BJ (cell line): Measurements from ENCODE around the gene BCKDHB. TPM values are rescaled to one million over a fixed set of nuclear protein-coding genes. Genes with fewer than 3 reads are reported as not detected.
A peak's percentile ranks its signal among the peaks of the same experiment; 100 is the strongest.

Experiments
- CTCF ChIA-PET: fragments of 350-600 bp; formaldehyde crosslinking; extraction: SDS; loops from one replicate; lab custom pipeline; 2021; ENCODE audit warnings: antibody characterized with exemption, inconsistent platforms; lab: Yijun Ruan, JAX
- POLR2A ChIA-PET: fragments of 300-600 bp; sonication (Branson Sonifier 250); formaldehyde crosslinking; extraction: SDS; loops from one replicate; lab custom pipeline; 2021; ENCODE audit warnings: antibody characterized with exemption; lab: Charles Lee
- DNase-seq: peaks from one replicate; pipeline ENCODE4 v3.0.0-alpha.2; 2011; ENCODE audit warnings: low read depth
- H3K27me3 ChIP-seq: 2 replicates; pipeline ENCODE4 v1.6.0; 2011; ENCODE audit warnings: low read length; ENCODE audit not compliant: control insufficient read depth, insufficient read depth
- H3K36me3 ChIP-seq: 2 replicates; pipeline ENCODE4 v1.5.1; 2011; ENCODE audit warnings: low read length; ENCODE audit not compliant: control insufficient read depth, insufficient read depth
- H3K4me3 ChIP-seq: 2 replicates; pipeline ENCODE4 v1.5.1; 2011; ENCODE audit warnings: low read depth, mild to moderate bottlenecking, control low read depth, low read length
- CTCF ChIP-seq: IDR thresholded peaks from 2 replicates; pipeline ENCODE4 v1.5.1; 2011; ENCODE audit warnings: low read depth, mild to moderate bottlenecking, control low read depth, inconsistent platforms, low read length, moderate library complexity; ENCODE audit not compliant: insufficient read depth
- polyA plus RNA-seq: library from polyadenylated mRNA; depleted of rRNA; stranded (reverse); fragments of >200 nt; gene quantifications from 2 replicates; pipeline ENCODE4 v1.2.3, GENCODE V29; 2011

The BCKDHB gene
- polyA plus RNA-seq, 1 experiment, result 8.0 TPM

- no peak overlapping the region for H3K4me3 ChIP-seq
- CTCF ChIA-PET, result no interaction called here
- POLR2A ChIA-PET, result no interaction called here
Measured at GRCh38 chr6:80134065-80134464, 27.6 kb downstream of the BCKDHB start.

GRCh38 chr6:80142586-80142985 is 36.1 kb downstream of the BCKDHB start:
- ChIA-PET POLR2A (interaction anchor here (0.6 kb wide), 1 partner anchor 749 kb away, joined by 4 read pairs; no protein-coding TSS in a partner anchor), CTCF (no interaction called here)
- Histone ChIP-seq H3K27me3 (no peaks in the 10 kb centered on the region), H3K36me3 (no peaks in the 10 kb centered on the region), H3K4me3 (no peak overlapping the region)
- DNase-seq, result no peak
- no peak for TF ChIP-seq CTCF

More at GRCh38 chr6:80134065-80134464, 27.6 kb downstream of the BCKDHB start:
- no peaks in the 10 kb centered on the region for H3K36me3 ChIP-seq
- no peaks in the 10 kb centered on the region for H3K27me3 ChIP-seq
- no peak for DNase-seq
- no peak for TF ChIP-seq CTCF

GRCh38 chr6:80143419-80143937 is 37.0 kb downstream of the BCKDHB start:
- ChIA-PET POLR2A (no interaction called here), CTCF (interaction anchor here (1.2 kb wide), 1 partner anchor 9 kb away, joined by 3 read pairs; no protein-coding TSS in a partner anchor)
- H3K4me3 ChIP-seq, result no peak overlapping the region
- no peaks in the 10 kb centered on the region for H3K36me3 ChIP-seq
- H3K27me3 ChIP-seq, result no peaks in the 10 kb centered on the region
- TF ChIP-seq CTCF, result no peak
- DNase-seq, result peak; percentile 46

GRCh38 chr6:80144753-80145315 is 38.4 kb downstream of the BCKDHB start:
- TF ChIP-seq CTCF, result no peak
- Histone ChIP-seq H3K4me3 (no peak overlapping the region), H3K36me3 (no peaks in the 10 kb centered on the region), H3K27me3 (no peaks in the 10 kb centered on the region)
- POLR2A ChIA-PET, result no interaction called here
- no peak for DNase-seq
- CTCF ChIA-PET, result no interaction called here

GRCh38 chr6:80145509-80145908 is 39.0 kb downstream of the BCKDHB start:
- ChIA-PET CTCF (no interaction called here), POLR2A (no interaction called here)
- no peaks in the 10 kb centered on the region for H3K36me3 ChIP-seq
- TF ChIP-seq CTCF, result no peak
- no peak overlapping the region for H3K4me3 ChIP-seq
- DNase-seq, result no peak
- H3K27me3 ChIP-seq, result no peaks in the 10 kb centered on the region
